Smooth muscle cell (in vitro differentiated cells): ENCODE data around the gene CEP76. TPM values are rescaled to one million over a fixed set of nuclear protein-coding genes. Genes with fewer than 3 reads are reported as not detected.
A peak's percentile ranks its signal among the peaks of the same experiment; 100 is the strongest.

ENCODE experiments used
- DNase-seq: peaks from one replicate; lab custom pipeline; 2025; ENCODE audit not compliant: unreplicated experiment; lab: John Stamatoyannopoulos, UW
- H2AFZ ChIP-seq: fragments of 200-600 bp; sonication (generic); 2 replicates; pipeline ENCODE4 v1.6.0; 2016; ENCODE audit warnings: antibody characterized with exemption, low read depth, mild to moderate bottlenecking
- H3F3A ChIP-seq: fragments of 200-600 bp; sonication (generic); 2 replicates; pipeline ENCODE4 v1.6.0; 2017; ENCODE audit warnings: antibody characterized with exemption, low read depth
- H3K27ac ChIP-seq: fragments of 200-600 bp; sonication (generic); 2 replicates; pipeline ENCODE4 v1.5.1; 2016; ENCODE audit warnings: low read depth, mild to moderate bottlenecking
- H3K27me3 ChIP-seq: fragments of 200-600 bp; sonication (generic); 2 replicates; pipeline ENCODE4 v1.6.1; 2016; ENCODE audit warnings: low read depth, mild to moderate bottlenecking
- H3K36me3 ChIP-seq: fragments of 200-600 bp; sonication (generic); 2 replicates; pipeline ENCODE4 v1.5.1; 2016; ENCODE audit warnings: low read depth
- H3K4me1 ChIP-seq: fragments of 200-600 bp; sonication (generic); 2 replicates; pipeline ENCODE4 v1.5.1; 2016; ENCODE audit warnings: low read depth
- H3K4me2 ChIP-seq: fragments of 200-600 bp; sonication (generic); 2 replicates; pipeline ENCODE4 v1.6.0; 2016; ENCODE audit warnings: mild to moderate bottlenecking
- H3K4me3 ChIP-seq: fragments of 200-600 bp; sonication (generic); 2 replicates; pipeline ENCODE4 v1.5.1; 2016; ENCODE audit warnings: mild to moderate bottlenecking
- H3K79me2 ChIP-seq: fragments of 200-600 bp; sonication (generic); 2 replicates; pipeline ENCODE4 v1.6.0; 2016; ENCODE audit warnings: low read depth, mild to moderate bottlenecking
- H3K9ac ChIP-seq: fragments of 200-600 bp; sonication (generic); 2 replicates; pipeline ENCODE4 v1.6.0; 2016; ENCODE audit warnings: low read depth
- H3K9me3 ChIP-seq: fragments of 200-600 bp; sonication (generic); replicated peaks from 2 replicates; pipeline ENCODE4 v1.5.1; 2016; ENCODE audit warnings: low read depth
- H4K20me1 ChIP-seq: fragments of 200-600 bp; sonication (generic); 2 replicates; pipeline ENCODE4 v1.6.0; 2016; ENCODE audit warnings: low read depth
- WGBS: methylation state at CpG from one replicate; pipeline ENCODE4 v1.1.7; 2016; ENCODE audit warnings: low lambda C conversion rate; 5-methylcytosine and 5-hydroxymethylcytosine counted together
- polyA plus RNA-seq: library from polyadenylated mRNA; unstranded; fragments of >200 nt; fragmentation: Nextera tagmentation; extraction: Ambion mirVana; gene quantifications from 2 replicates; pipeline ENCODE4 v1.2.1, GENCODE V29; 2016
- total RNA-seq: library from RNA; depleted of rRNA; stranded (reverse); fragments of >200 nt; gene quantifications from 2 replicates; pipeline ENCODE4 v1.2.3, GENCODE V29; 2014
- TF ChIP-seq, protein P1 (sequence below): fragments of 200-600 bp; sonication (generic); IDR thresholded peaks from 2 replicates; pipeline ENCODE4 v1.5.1; 2017; ENCODE audit warnings: borderline replicate concordance, mild to moderate bottlenecking, antibody characterized with exemption; ENCODE audit not compliant: insufficient read depth, poor library complexity, severe bottlenecking

Gene CEP76
- total and polyA plus RNA-seq, 2 experiments from 2014 or later = 2.8 to 11.7 TPM

DNA sequence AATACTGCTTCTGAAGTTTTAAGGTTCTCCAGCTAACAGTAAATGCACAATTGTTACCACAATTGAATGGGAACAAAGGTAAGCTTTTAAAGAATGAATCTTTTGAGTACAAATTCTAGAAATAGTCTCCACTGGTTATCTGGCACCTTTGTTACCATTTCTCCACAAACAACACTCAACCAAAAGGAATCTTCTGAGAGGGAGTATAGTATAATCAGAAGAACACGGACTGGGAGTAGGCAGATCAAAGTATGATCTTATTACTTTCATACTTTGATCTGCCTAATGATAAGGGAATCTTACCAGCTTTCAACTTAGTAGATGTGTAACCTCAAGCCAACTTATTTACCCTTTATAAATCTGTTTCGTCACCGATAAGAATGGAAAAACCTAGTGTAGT lies 1.4 kb downstream of the CEP76 start:
- Histone ChIP-seq H3K4me2 (peak overlapping the region; percentile 90), H3K27ac (no peak overlapping the region), H3K27me3 (no peaks in the 10 kb centered on the region), H3K79me2 (peaks cover 51% of the 10 kb centered on the region), H2AFZ (no peak overlapping the region), H3K9me3 (no peaks in the 10 kb centered on the region), H3K36me3 (peaks cover 5% of the 10 kb centered on the region), H3K4me1 (peaks cover 20% of the 10 kb centered on the region), H3F3A (no peaks in the 10 kb centered on the region), H4K20me1 (peaks cover 9% of the 10 kb centered on the region), H3K4me3 (peak overlapping the region; percentile 84), H3K9ac (no peak overlapping the region)
- WGBS = 84% methylated on average over 3 of the region's 3 CpGs
- TF ChIP-seq, protein P1, sequence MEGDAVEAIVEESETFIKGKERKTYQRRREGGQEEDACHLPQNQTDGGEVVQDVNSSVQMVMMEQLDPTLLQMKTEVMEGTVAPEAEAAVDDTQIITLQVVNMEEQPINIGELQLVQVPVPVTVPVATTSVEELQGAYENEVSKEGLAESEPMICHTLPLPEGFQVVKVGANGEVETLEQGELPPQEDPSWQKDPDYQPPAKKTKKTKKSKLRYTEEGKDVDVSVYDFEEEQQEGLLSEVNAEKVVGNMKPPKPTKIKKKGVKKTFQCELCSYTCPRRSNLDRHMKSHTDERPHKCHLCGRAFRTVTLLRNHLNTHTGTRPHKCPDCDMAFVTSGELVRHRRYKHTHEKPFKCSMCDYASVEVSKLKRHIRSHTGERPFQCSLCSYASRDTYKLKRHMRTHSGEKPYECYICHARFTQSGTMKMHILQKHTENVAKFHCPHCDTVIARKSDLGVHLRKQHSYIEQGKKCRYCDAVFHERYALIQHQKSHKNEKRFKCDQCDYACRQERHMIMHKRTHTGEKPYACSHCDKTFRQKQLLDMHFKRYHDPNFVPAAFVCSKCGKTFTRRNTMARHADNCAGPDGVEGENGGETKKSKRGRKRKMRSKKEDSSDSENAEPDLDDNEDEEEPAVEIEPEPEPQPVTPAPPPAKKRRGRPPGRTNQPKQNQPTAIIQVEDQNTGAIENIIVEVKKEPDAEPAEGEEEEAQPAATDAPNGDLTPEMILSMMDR = no peak
- no peak for DNase-seq

DNA sequence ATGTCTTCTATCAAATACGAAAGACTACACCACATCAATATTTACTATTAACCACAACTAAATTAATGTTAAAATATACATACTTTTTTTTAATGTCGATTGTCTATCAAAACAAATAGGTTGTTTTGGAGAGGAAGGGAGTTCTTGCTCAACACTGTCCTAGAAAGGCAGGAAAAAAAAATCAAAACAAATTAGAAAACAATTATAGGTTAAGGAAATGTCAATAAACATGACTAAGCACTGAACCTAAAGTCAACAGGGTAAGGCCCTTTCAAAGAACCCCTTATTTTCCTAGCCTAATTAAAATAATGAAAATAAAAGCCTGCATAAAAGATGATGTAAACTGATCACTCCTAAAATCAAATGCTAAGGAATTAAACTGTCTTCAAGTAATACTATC lies 2.8 kb downstream of the CEP76 start:
- Histone ChIP-seq H3K27ac (no peak overlapping the region), H2AFZ (no peak overlapping the region), H3K4me2 (no peak overlapping the region), H4K20me1 (peaks cover 8% of the 10 kb centered on the region), H3K36me3 (peaks cover 5% of the 10 kb centered on the region), H3K4me3 (no peak overlapping the region), H3F3A (no peaks in the 10 kb centered on the region), H3K4me1 (peaks cover 20% of the 10 kb centered on the region), H3K27me3 (no peaks in the 10 kb centered on the region), H3K79me2 (peaks cover 38% of the 10 kb centered on the region), H3K9me3 (no peaks in the 10 kb centered on the region), H3K9ac (no peak overlapping the region)
- TF ChIP-seq, protein P1 = no peak
- WGBS = 95% methylated on average over 2 of the region's 2 CpGs
- DNase-seq = no peak

DNA sequence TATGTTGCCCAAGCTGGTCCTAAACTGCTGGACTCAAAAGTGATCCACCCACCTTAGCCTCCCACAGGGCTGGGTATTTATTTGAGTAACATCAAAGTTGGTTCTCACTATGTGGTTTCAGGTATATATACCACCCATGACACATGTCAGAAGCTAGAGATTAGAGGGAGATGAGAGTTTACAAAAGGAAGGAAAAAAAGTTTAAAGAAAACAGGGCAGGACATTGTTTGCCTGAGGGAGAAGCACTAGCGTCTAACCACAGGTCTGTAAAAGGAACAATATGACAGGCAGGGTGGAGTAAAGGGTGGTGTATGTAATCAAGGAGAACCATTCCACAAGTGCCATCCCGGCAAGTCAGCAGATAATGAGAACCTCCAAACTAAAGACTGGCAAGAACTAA lies 8.5 kb downstream of the CEP76 start:
- WGBS = 55% methylated on average over 2 of the region's 2 CpGs
- no peak overlapping the region for H3K9ac ChIP-seq
- H3F3A ChIP-seq = no peaks in the 10 kb centered on the region

DNA sequence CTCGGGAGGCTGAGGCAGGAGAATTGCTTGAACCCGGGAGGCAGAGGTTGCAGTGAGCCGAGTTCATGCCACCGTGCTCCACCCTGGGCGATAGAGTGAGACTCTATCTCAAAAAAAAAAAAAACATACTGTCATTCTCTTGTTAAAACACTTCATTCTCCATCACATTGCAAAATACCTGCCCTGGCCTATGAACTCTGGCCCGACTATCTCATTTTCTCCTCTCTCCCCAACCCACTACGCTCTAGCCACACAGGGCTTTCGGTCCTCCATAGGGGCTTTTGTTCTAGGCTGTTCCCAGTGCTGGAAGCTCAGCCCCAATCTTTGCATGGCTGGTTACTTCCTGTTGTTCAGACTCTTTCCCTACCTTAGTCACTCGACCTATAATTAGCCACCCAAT lies 10.3 kb downstream of the CEP76 start:
- Histone ChIP-seq H2AFZ (no peak overlapping the region), H3K4me2 (no peak overlapping the region), H3K27ac (no peak overlapping the region), H3K27me3 (no peaks in the 10 kb centered on the region), H4K20me1 (no peaks in the 10 kb centered on the region), H3K9ac (no peak overlapping the region), H3K9me3 (no peaks in the 10 kb centered on the region), H3K36me3 (no peaks in the 10 kb centered on the region), H3K4me3 (no peak overlapping the region), H3F3A (no peaks in the 10 kb centered on the region), H3K4me1 (no peaks in the 10 kb centered on the region), H3K79me2 (no peaks in the 10 kb centered on the region)
- DNase-seq = no peak
- 88% methylated on average over 9 of the region's 9 CpGs for WGBS
- TF ChIP-seq, protein P1 = no peak

More for the DNA sequence above, 8.5 kb downstream of the CEP76 start:
- Histone ChIP-seq H2AFZ (no peak overlapping the region), H3K79me2 (no peaks in the 10 kb centered on the region), H3K9me3 (no peaks in the 10 kb centered on the region), H3K4me2 (no peak overlapping the region), H3K27ac (peak overlapping the region; percentile 42), H3K4me1 (no peaks in the 10 kb centered on the region), H3K27me3 (no peaks in the 10 kb centered on the region), H4K20me1 (no peaks in the 10 kb centered on the region), H3K4me3 (no peak overlapping the region), H3K36me3 (peaks cover 5% of the 10 kb centered on the region)
- no peak for DNase-seq
- TF ChIP-seq, protein P1 = no peak
